ENCODE data around the gene TNFAIP8L2. TPM values are rescaled to one million over a fixed set of nuclear protein-coding genes. Genes with fewer than 3 reads are reported as not detected.

TNFAIP8L2 gene
- total RNA-seq, 1 experiment from 2014 or later = not detected

DNA sequence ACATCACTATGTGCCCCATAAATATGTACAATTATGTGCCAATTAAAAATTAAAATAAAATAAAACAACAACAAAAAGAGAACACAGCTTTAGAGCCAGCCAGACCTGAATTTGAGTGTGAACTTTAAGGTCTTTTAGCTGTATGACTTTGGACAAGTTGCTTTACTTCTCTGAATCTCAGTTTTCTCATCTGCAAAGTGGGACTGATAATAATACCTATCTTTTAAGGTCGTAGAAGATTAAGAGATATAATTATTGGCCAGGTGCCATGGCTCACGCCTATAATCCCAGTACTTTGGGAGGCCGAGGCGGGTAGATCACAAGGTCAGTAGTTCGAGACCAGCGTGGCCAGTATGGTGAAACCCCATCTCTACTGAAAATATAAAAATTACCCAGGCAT, 36.9 kb downstream of the TNFAIP8L2 start:
- Histone ChIP-seq H3K9me3 (ENCODE audit: control insufficient read depth in 1 of 2, insufficient read depth in 1 of 2, low read depth in 1 of 2, low read length in 2 of 2) (no peaks in the 10 kb centered on the region), H3K27ac (ENCODE audit: low read depth, low read length) (no peak overlapping the region), H4K20me1 (ENCODE audit: insufficient read depth) (no peaks in the 10 kb centered on the region), H3K9me2 (ENCODE audit: insufficient read depth) (no peaks in the 10 kb centered on the region), H3K4me3 (replicated peaks in 1 of 2; ENCODE audit: low read depth in 1 of 2, low read length in 2 of 2) (peak overlapping the region in 1 of 2 experiments; percentile 68; a peak in 2 of 4 replicates), H2AFZ (ENCODE audit: low read depth, low read length, poor library complexity, severe bottlenecking) (no peak overlapping the region), H3K27me3 (ENCODE audit: insufficient read depth, low read length) (no peaks in the 10 kb centered on the region), H3K4me1 (ENCODE audit: control insufficient read depth in 1 of 2, insufficient read depth in 2 of 2, low read length in 2 of 2) (peaks cover 29 to 50% of the 10 kb centered on the region in 2 experiments), H3K4me2 (ENCODE audit: low read length) (peak overlapping the region; percentile 92), H3K9ac (ENCODE audit: low read length) (peak overlapping the region; percentile 80; the same call in 1 of the 2 replicates), H3K36me3 (ENCODE audit: control insufficient read depth in 1 of 2, insufficient read depth in 2 of 2, low read length in 2 of 2) (no peaks in the 10 kb centered on the region), H3K79me2 (ENCODE audit: insufficient read depth, low read length) (peaks cover 35% of the 10 kb centered on the region)
- ChIA-PET RAD21 (ENCODE audit: low non-redundant PET in 1 of 2, low total read pairs in 2 of 2, uncharacterized antibody in 2 of 2, unreplicated experiment in 2 of 2) (interaction anchor here in 1 of 2 experiments (0.7 kb wide), 1 partner anchor 418 kb away, joined by 4 read pairs; the partner anchor contains the start of gene SNX27), POLR2A (interaction anchor here (0.6 kb wide), 1 partner anchor 1063 kb away, joined by 6 read pairs; no protein-coding TSS in a partner anchor), CTCF (no interaction called here)
- DNase-seq (ENCODE audit: low read depth, low spot score) (no peak), ATAC-seq (no peak)
- BruUV-seq (replicated peaks) = no TSS peak
- TF ChIP-seq MAX (IDR thresholded peaks at IDR 0.05) = no peak
- intact Hi-C loops (cut with micrococcal nuclease) = no loop called here

DNA sequence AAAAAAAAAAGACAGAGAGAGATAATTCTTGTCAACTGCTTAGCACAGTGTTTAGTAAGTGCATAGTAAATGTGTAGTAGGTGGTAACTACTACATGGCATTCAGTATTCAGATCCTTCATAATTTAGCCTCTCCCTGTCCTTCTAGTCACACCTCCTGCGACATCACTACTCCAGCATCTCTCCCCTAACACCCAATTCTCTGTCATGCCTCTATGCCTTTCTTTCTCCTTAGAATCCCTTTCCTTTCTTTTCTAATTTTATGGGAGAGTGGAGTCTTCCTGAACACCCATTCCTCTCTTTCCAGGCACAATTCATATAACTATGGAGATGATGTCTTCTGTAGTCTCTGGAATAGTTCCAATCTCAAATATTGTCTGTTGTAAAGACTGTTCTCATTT, 37.4 kb downstream of the TNFAIP8L2 start:
- Histone ChIP-seq H3K9me3 (ENCODE audit: control insufficient read depth in 1 of 2, insufficient read depth in 1 of 2, low read depth in 1 of 2, low read length in 2 of 2) (no peaks in the 10 kb centered on the region), H3K27me3 (ENCODE audit: insufficient read depth, low read length) (no peaks in the 10 kb centered on the region), H3K4me2 (ENCODE audit: low read length) (peak overlapping the region; percentile 92), H3K9me2 (ENCODE audit: insufficient read depth) (no peaks in the 10 kb centered on the region), H3K9ac (ENCODE audit: low read length) (peak overlapping the region; percentile 80), H3K79me2 (ENCODE audit: insufficient read depth, low read length) (peaks cover 34% of the 10 kb centered on the region), H3K36me3 (ENCODE audit: control insufficient read depth in 1 of 2, insufficient read depth in 2 of 2, low read length in 2 of 2) (no peaks in the 10 kb centered on the region), H3K4me1 (ENCODE audit: control insufficient read depth in 1 of 2, insufficient read depth in 2 of 2, low read length in 2 of 2) (peaks cover 25 to 44% of the 10 kb centered on the region in 2 experiments), H3K4me3 (replicated peaks in 1 of 2; ENCODE audit: low read depth in 1 of 2, low read length in 2 of 2) (peak overlapping the region; percentile 61 to 68), H3K27ac (ENCODE audit: low read depth, low read length) (peak overlapping the region; percentile 83; the same call in 1 of the 2 replicates), H4K20me1 (ENCODE audit: insufficient read depth) (no peaks in the 10 kb centered on the region), H2AFZ (ENCODE audit: low read depth, low read length, poor library complexity, severe bottlenecking) (no peak overlapping the region)
- TF ChIP-seq POLR2AphosphoS5 (IDR thresholded peaks at IDR 0.05; ENCODE audit: low read depth, low read length) (0 out of 2 replicates have a peak, but pooled peaks have one; percentile 5), SIN3A (IDR thresholded peaks at IDR 0.05; ENCODE audit: low read depth) (no peak)
- no TSS peak for BruUV-seq (replicated peaks)
- ChIA-PET POLR2A (interaction anchor here (1.5 kb wide), 1 partner anchor 87 kb away, joined by 6 read pairs; no protein-coding TSS in a partner anchor), RAD21 (ENCODE audit: low non-redundant PET in 1 of 2, low total read pairs in 2 of 2, uncharacterized antibody in 2 of 2, unreplicated experiment in 2 of 2) (interaction anchor here in 1 of 2 experiments (0.7 kb wide), 1 partner anchor 418 kb away, joined by 4 read pairs; the partner anchor contains the start of gene SNX27), CTCF (no interaction called here)
- DNase-seq (ENCODE audit: low read depth, low spot score) (no peak), ATAC-seq (no peak)
- intact Hi-C loops (cut with micrococcal nuclease) = no loop called here
